ENCODE data around the gene GMIP. TPM values are rescaled to one million over a fixed set of nuclear protein-coding genes. Genes with fewer than 3 reads are reported as not detected.

The GMIP gene
- total RNA-seq, 2 donors from 2014 or later, result 16.5 to 18.7 TPM

DNA sequence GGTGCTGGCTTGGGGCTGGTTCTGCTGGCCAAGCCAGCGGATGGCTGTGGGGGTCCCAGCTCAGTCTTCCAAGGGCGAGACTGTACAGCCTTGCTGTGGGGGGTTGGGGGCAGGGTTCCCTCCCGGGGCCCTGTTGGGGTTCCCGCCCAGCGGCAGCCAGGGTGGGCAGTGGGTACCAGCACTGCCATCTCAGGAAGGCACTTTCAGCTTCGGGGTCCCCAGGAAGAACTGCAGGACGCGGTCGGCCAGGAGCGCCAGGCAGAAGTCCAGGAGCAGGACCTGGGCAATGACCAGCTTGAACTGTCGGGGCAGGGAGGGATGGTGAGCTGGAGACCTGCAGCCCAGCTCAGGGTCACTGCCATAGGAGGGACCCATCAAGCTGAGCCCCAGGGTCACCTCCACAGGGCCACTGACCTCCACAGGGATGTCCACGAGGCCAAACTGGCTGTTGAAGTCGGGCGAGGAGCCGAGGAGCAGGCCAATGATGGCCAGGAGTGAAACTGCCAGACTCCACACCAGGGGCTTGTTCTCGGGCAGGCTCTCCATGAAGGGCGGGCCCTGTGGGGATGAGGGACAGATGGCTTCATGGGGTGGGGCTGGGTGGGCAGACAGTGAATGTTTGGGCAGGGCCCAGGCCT lies 1.9 kb upstream of the GMIP start:
- H3K9ac ChIP-seq (ENCODE audit: extremely low read depth, low read length, poor library complexity, severe bottlenecking), result no peak overlapping the region
- H3K27ac ChIP-seq (ENCODE audit: low read depth, low read length), result no peak overlapping the region
- H3K9me3 Mint-ChIP-seq, result no peaks in the 10 kb centered on the region
- peaks cover 39% of the 10 kb centered on the region for H3K36me3 Mint-ChIP-seq (ENCODE audit: low read depth)
- no peak overlapping the region for H3K27ac Mint-ChIP-seq
- no peak overlapping the region for H3K4me3 Mint-ChIP-seq
- no peaks in the 10 kb centered on the region for H3K27me3 Mint-ChIP-seq (ENCODE audit: insufficient read depth)
- DNase-seq, result no peak
- peaks cover 40% of the 10 kb centered on the region for H3K36me3 ChIP-seq (ENCODE audit: control insufficient read depth, insufficient read depth, low read length)
- TF ChIP-seq, protein P1, sequence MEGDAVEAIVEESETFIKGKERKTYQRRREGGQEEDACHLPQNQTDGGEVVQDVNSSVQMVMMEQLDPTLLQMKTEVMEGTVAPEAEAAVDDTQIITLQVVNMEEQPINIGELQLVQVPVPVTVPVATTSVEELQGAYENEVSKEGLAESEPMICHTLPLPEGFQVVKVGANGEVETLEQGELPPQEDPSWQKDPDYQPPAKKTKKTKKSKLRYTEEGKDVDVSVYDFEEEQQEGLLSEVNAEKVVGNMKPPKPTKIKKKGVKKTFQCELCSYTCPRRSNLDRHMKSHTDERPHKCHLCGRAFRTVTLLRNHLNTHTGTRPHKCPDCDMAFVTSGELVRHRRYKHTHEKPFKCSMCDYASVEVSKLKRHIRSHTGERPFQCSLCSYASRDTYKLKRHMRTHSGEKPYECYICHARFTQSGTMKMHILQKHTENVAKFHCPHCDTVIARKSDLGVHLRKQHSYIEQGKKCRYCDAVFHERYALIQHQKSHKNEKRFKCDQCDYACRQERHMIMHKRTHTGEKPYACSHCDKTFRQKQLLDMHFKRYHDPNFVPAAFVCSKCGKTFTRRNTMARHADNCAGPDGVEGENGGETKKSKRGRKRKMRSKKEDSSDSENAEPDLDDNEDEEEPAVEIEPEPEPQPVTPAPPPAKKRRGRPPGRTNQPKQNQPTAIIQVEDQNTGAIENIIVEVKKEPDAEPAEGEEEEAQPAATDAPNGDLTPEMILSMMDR (conservative IDR thresholded peaks at IDR 0.05), result no peak
- H3K27me3 ChIP-seq (ENCODE audit: control insufficient read depth, insufficient read depth, low read length, poor library complexity, severe bottlenecking), result no peaks in the 10 kb centered on the region
- peaks cover 8% of the 10 kb centered on the region for H3K4me1 Mint-ChIP-seq
- WGBS, 2 experiments (ENCODE audit: insufficient coverage in 1 of 2, insufficient read length in 1 of 2), result 96 to 100% methylated on average over 8 to 17 of the region's 17 CpGs
- H3K4me3 ChIP-seq (ENCODE audit: low read length), result no peak overlapping the region
- peaks cover 4% of the 10 kb centered on the region for H3K4me1 ChIP-seq (ENCODE audit: control insufficient read depth, insufficient read depth, low read length)
- H3K9me3 ChIP-seq (ENCODE audit: control insufficient read depth, low read length), result no peaks in the 10 kb centered on the region

DNA sequence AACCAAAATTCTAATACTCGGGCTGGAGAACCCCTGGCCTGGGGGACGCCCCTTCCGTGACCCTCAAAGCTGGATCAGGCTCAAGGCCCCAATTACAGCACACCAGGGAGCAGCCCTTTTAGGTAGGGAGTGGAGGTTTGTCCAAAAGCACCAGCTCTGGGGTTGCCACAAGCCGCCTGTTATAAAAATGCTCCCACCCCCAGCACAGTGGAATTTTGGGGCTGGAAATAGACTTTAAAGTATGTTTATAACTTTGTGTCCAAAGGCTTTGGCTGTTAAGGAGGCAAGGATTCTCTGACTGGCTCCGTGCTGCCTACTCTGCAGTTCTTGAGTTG lies 564 bp upstream of the GMIP start:
- 60% methylated on average over 1 to 5 of the region's 5 CpGs for WGBS, 2 experiments (ENCODE audit: insufficient coverage in 1 of 2, insufficient read length in 1 of 2)
- no peak overlapping the region for H3K9ac ChIP-seq (ENCODE audit: extremely low read depth, low read length, poor library complexity, severe bottlenecking)
- TF ChIP-seq, protein P1 (conservative IDR thresholded peaks at IDR 0.05), result no peak

DNA sequence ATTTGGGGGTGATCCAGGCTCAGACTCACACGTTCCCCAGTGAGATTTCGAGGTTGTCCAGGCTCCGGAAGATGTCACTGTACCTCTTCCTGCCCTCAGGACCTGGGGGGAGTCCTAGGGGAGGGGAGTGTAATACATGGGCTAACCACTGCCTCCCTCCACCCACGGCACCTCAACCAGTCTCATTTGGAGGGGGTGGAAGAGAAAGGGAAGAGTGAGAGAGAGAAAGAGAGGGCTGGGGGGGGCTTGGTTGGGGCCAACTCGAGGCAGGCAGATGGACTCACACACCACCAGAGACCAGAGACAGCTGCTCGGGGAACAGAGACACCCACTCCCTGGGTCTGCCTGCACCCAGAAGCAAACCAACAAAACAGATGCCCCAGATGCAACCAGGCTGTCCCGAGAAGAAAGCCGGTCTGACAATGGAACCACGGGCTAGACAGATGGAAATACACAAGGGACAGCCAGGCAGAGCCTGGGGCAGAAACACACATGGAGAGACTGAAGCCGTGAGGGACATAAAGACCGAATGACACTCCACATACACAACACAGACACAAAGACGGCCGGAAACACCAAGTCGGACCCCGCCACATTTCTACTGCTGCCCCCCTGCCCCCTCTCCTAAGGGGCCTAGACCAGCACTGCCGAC lies 825 bp downstream of the GMIP start:
- H3K4me3 ChIP-seq (ENCODE audit: low read length), result peak overlapping the region; percentile 90
- peaks cover 24% of the 10 kb centered on the region for H3K36me3 Mint-ChIP-seq (ENCODE audit: low read depth)
- peak overlapping the region; percentile 95 for H3K27ac Mint-ChIP-seq
- no peaks in the 10 kb centered on the region for H3K9me3 ChIP-seq (ENCODE audit: control insufficient read depth, low read length)
- H3K9me3 Mint-ChIP-seq, result no peaks in the 10 kb centered on the region
- peak overlapping the region; percentile 76 for H3K9ac ChIP-seq (ENCODE audit: extremely low read depth, low read length, poor library complexity, severe bottlenecking)
- peak; percentile 55 for DNase-seq
- H3K4me3 Mint-ChIP-seq, result peak overlapping the region; percentile 88
- peaks cover 8% of the 10 kb centered on the region for H3K4me1 Mint-ChIP-seq
- no peaks in the 10 kb centered on the region for H3K27me3 ChIP-seq (ENCODE audit: control insufficient read depth, insufficient read depth, low read length, poor library complexity, severe bottlenecking)
- peaks cover 29% of the 10 kb centered on the region for H3K36me3 ChIP-seq (ENCODE audit: control insufficient read depth, insufficient read depth, low read length)
- H3K27me3 Mint-ChIP-seq (ENCODE audit: insufficient read depth), result no peaks in the 10 kb centered on the region
- WGBS, 2 experiments (ENCODE audit: insufficient coverage in 1 of 2, insufficient read length in 1 of 2), result 33% methylated on average over 2 to 15 of the region's 16 CpGs
- TF ChIP-seq, protein P1 (conservative IDR thresholded peaks at IDR 0.05), result no peak
- peaks cover 4% of the 10 kb centered on the region for H3K4me1 ChIP-seq (ENCODE audit: control insufficient read depth, insufficient read depth, low read length)
- peak overlapping the region; percentile 91 for H3K27ac ChIP-seq (ENCODE audit: low read depth, low read length)

More for the DNA sequence above, 564 bp upstream of the GMIP start:
- H3K4me3 Mint-ChIP-seq, result peak overlapping the region; percentile 88
- peaks cover 8% of the 10 kb centered on the region for H3K4me1 Mint-ChIP-seq
- peaks cover 27% of the 10 kb centered on the region for H3K36me3 Mint-ChIP-seq (ENCODE audit: low read depth)
- no peaks in the 10 kb centered on the region for H3K27me3 ChIP-seq (ENCODE audit: control insufficient read depth, insufficient read depth, low read length, poor library complexity, severe bottlenecking)
- H3K4me1 ChIP-seq (ENCODE audit: control insufficient read depth, insufficient read depth, low read length), result peaks cover 4% of the 10 kb centered on the region
- peak overlapping the region; percentile 90 for H3K4me3 ChIP-seq (ENCODE audit: low read length)
- no peaks in the 10 kb centered on the region for H3K9me3 ChIP-seq (ENCODE audit: control insufficient read depth, low read length)
- no peak for DNase-seq
- no peaks in the 10 kb centered on the region for H3K9me3 Mint-ChIP-seq
- no peaks in the 10 kb centered on the region for H3K27me3 Mint-ChIP-seq (ENCODE audit: insufficient read depth)
- peaks cover 36% of the 10 kb centered on the region for H3K36me3 ChIP-seq (ENCODE audit: control insufficient read depth, insufficient read depth, low read length)
- no peak overlapping the region for H3K27ac ChIP-seq (ENCODE audit: low read depth, low read length)
- no peak overlapping the region for H3K27ac Mint-ChIP-seq
